Activated T-helper 2 cell treated with anti-CD3 and anti-CD28 coated beads, Interferon-gamma antibody, Interleukin-2, Interleukin-4, amounts not matched to agents 10 μg/mL and 5 μg/mL and 100 μg/mL, durations not matched to agents 14 hours and 24 hours and 36 hours (primary cell): ENCODE results near the gene PHACTR1. TPM values are rescaled to one million over a fixed set of nuclear protein-coding genes. Genes with fewer than 3 reads are reported as not detected.

Experiments used
- DNase-seq: peaks from one replicate; pipeline ENCODE4 v3.0.0; 2021; ENCODE audit warnings: low spot score
- H3K27ac Mint-ChIP-seq: one replicate; pipeline ENCODE4 v1.8.0; 2021; ENCODE audit warnings: mixed read lengths
- H3K27me3 Mint-ChIP-seq: one replicate; pipeline ENCODE4 v1.8.0; 2021; ENCODE audit warnings: low read depth, mixed read lengths
- H3K36me3 Mint-ChIP-seq: one replicate; pipeline ENCODE4 v1.8.0; 2021; ENCODE audit warnings: low read depth, mixed read lengths
- H3K4me1 Mint-ChIP-seq: one replicate; pipeline ENCODE4 v1.8.0; 2021; ENCODE audit warnings: low read depth, mixed read lengths
- H3K4me3 Mint-ChIP-seq: one replicate; pipeline ENCODE4 v1.8.0; 2021; ENCODE audit warnings: low read depth, mild to moderate bottlenecking, moderate library complexity, mixed read lengths
- H3K9me3 Mint-ChIP-seq: one replicate; pipeline ENCODE4 v1.8.0; 2021; ENCODE audit warnings: mixed read lengths
- intact Hi-C: fragments of 100-400 bp; cut with micrococcal nuclease; formaldehyde crosslinking; loops from one replicate; pipeline ENCODE4 v1.15.1; 2023
- total RNA-seq: library from RNA; stranded (reverse); gene quantifications from 2 replicates; pipeline ENCODE4 v1.2.3, GENCODE V29; 2022

Gene PHACTR1
- total RNA-seq, 1 donor from 2014 or later, result 0.11 TPM

GRCh38 chr6:13027207-13027606 is 310.6 kb downstream of the PHACTR1 start:
- Mint-ChIP-seq H3K4me1 (no peaks in the 10 kb centered on the region), H3K9me3 (no peaks in the 10 kb centered on the region), H3K4me3 (no peak overlapping the region), H3K27me3 (peaks cover 24% of the 10 kb centered on the region), H3K27ac (no peak overlapping the region), H3K36me3 (no peaks in the 10 kb centered on the region)
- no peak for DNase-seq
- intact Hi-C loops, result no loop called here

DNA sequence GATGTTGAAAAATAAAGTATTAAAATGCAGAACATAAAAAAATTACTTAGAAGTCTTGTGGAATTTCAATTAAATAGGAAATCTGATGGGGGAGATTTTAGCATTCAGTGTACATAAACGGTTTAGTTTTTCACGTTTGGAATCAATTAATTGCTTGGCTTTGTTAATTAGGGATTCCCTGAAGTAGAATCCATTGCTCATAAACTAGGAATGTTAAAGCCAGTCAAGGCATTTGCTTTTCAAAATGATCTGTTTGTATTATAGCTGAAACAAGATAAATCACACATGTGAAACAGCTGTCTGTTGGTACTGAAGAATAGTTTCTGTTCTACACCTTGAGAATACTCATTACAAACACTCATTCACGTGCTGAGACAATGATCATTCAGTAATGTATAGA is 313.8 kb downstream of the PHACTR1 start:
- Mint-ChIP-seq H3K4me3 (no peak overlapping the region), H3K9me3 (no peaks in the 10 kb centered on the region), H3K27me3 (peaks cover 25% of the 10 kb centered on the region), H3K36me3 (no peaks in the 10 kb centered on the region), H3K4me1 (no peaks in the 10 kb centered on the region), H3K27ac (no peak overlapping the region)
- intact Hi-C loops, result no loop called here
- no peak for DNase-seq

- no peaks in the 10 kb centered on the region for H3K9me3 Mint-ChIP-seq
- peaks cover 23% of the 10 kb centered on the region for H3K27me3 Mint-ChIP-seq
- H3K27ac Mint-ChIP-seq, result no peak overlapping the region
- intact Hi-C loops, result no loop called here
- H3K36me3 Mint-ChIP-seq, result no peaks in the 10 kb centered on the region
- no peak for DNase-seq
- no peak overlapping the region for H3K4me3 Mint-ChIP-seq
- H3K4me1 Mint-ChIP-seq, result no peaks in the 10 kb centered on the region
Measured at GRCh38 chr6:13032566-13032965, 316.0 kb downstream of the PHACTR1 start.

DNA sequence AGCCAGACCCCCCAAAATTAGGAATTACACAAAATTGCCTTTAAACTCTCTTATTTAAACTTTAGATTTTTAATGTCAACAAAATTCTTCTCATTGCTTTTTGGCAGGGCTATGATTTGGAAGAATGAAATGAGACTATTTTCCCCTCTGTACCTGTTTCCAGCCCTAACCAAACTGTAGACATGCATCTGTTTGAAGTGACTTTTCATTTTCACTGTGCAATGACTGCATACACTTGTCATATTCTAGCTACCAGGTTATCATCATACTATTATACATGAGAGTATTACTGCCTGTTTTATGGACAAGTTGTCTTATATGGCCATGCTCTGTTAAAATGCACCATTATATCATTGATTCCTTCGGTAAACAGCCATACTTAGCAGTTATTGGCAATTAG is 316.6 kb downstream of the PHACTR1 start:
- intact Hi-C loops, result no loop called here
- no peak overlapping the region for H3K27ac Mint-ChIP-seq
- H3K4me3 Mint-ChIP-seq, result no peak overlapping the region
- DNase-seq, result no peak
- no peaks in the 10 kb centered on the region for H3K9me3 Mint-ChIP-seq
- H3K4me1 Mint-ChIP-seq, result no peaks in the 10 kb centered on the region
- H3K27me3 Mint-ChIP-seq, result peaks cover 23% of the 10 kb centered on the region
- H3K36me3 Mint-ChIP-seq, result no peaks in the 10 kb centered on the region

DNA sequence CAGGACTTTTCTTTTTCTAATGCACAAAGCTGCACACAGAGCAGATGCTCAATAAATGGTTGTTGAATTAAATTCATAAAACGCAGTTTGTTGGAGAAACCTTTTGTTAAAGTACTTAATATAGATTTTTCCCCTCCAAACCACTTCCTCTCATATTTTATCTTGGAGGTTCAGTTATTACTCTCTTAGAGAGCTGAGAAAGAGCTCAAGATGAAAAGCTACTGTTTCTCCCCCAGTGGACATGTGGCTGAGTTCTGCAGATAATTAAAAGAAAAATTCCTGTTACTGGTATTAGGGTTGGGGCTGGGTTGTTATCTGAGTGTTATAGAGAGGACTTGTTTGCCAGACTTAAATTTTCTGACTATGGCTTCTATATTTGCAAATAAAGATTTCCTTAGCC is 317.7 kb downstream of the PHACTR1 start:
- Mint-ChIP-seq H3K36me3 (no peaks in the 10 kb centered on the region), H3K4me3 (no peak overlapping the region)
- intact Hi-C loops, result no loop called here

GRCh38 chr6:13035606-13036005 is 319.0 kb downstream of the PHACTR1 start:
- H3K27ac Mint-ChIP-seq, result no peak overlapping the region
- intact Hi-C loops, result no loop called here
- H3K27me3 Mint-ChIP-seq, result peaks cover 9% of the 10 kb centered on the region
- DNase-seq, result no peak
- H3K4me3 Mint-ChIP-seq, result no peak overlapping the region
- no peaks in the 10 kb centered on the region for H3K4me1 Mint-ChIP-seq
- no peaks in the 10 kb centered on the region for H3K36me3 Mint-ChIP-seq
- H3K9me3 Mint-ChIP-seq, result no peaks in the 10 kb centered on the region

More for the DNA sequence above, 317.7 kb downstream of the PHACTR1 start:
- no peaks in the 10 kb centered on the region for H3K9me3 Mint-ChIP-seq
- no peaks in the 10 kb centered on the region for H3K4me1 Mint-ChIP-seq
- DNase-seq, result no peak
- H3K27me3 Mint-ChIP-seq, result peaks cover 17% of the 10 kb centered on the region
- no peak overlapping the region for H3K27ac Mint-ChIP-seq

DNA sequence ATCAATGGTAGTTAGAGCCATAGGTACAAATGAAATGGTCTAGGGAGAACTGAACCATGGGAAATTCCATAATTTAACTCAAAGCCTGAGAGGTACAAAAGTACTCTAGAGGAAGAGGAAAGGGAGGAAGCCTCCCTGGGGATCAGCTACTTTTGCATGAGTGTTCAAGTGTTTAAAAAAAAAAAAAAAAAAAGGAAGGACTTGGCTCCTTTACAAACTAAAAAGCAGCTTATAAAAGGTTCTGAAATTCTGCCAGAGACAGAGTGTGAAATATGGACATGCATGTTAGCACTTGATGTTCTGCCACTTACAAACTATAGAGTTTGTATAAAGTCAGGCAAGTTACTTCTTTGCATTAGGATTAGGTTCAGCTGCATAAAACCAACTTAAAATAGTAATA is 321.7 kb downstream of the PHACTR1 start:
- Mint-ChIP-seq H3K4me3 (no peak overlapping the region), H3K9me3 (no peaks in the 10 kb centered on the region)

DNA sequence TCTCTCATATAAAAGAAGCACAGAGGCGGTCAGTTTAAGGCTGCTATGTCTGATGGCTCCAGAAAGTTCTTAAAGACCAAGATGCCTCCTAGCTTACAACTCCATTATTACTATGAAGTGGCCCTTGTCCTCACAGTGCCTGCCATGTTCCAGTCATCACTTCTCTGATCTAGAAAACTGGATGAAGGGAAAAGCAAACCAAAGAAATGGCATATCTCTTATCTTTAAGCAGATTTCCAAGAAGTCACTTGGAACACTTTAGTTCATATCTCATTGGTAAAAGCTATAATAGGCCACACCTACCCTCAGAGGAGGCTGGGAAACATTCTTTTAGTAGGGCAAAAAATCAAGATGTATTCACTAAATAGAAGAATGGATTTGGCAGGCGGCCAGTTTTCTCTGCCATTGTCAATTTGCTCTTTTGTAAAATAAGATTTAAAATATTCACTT is 322.2 kb downstream of the PHACTR1 start:
- H3K4me3 Mint-ChIP-seq, result no peak overlapping the region
- H3K9me3 Mint-ChIP-seq, result no peaks in the 10 kb centered on the region
- H3K27me3 Mint-ChIP-seq, result peaks cover 5% of the 10 kb centered on the region
- no peak overlapping the region for H3K27ac Mint-ChIP-seq
- intact Hi-C loops, result no loop called here
- no peak for DNase-seq
- no peaks in the 10 kb centered on the region for H3K36me3 Mint-ChIP-seq
- H3K4me1 Mint-ChIP-seq, result peaks cover 2% of the 10 kb centered on the region

More for the DNA sequence above, 321.7 kb downstream of the PHACTR1 start:
- no peak for DNase-seq
- intact Hi-C loops, result no loop called here
- H3K36me3 Mint-ChIP-seq, result no peaks in the 10 kb centered on the region
- H3K27ac Mint-ChIP-seq, result no peak overlapping the region
- peaks cover 2% of the 10 kb centered on the region for H3K4me1 Mint-ChIP-seq
- H3K27me3 Mint-ChIP-seq, result peaks cover 5% of the 10 kb centered on the region

DNA sequence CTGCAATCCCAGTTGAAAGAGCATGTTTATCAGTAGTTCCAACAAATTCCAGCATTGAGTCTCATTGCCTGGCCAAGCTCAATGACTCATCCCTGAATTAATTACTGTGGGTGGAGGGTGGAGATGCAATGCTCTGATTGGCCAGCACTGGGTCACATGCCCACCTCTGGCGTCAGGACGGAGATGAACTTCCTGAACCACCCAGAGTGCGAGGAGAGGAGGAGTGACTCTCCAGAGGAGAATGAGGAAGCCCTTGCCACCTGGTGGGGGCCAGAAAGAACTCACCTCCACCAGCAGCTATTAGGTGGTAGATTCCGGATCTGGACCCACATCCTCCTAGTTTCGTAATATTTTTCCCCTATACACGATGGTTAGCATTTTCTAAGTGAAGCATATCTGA is 327.8 kb downstream of the PHACTR1 start:
- H3K36me3 Mint-ChIP-seq, result no peaks in the 10 kb centered on the region
- H3K27me3 Mint-ChIP-seq, result peaks cover 10% of the 10 kb centered on the region
- no peak for DNase-seq
- intact Hi-C loops, result no loop called here
- H3K27ac Mint-ChIP-seq, result no peak overlapping the region
- peaks cover 2% of the 10 kb centered on the region for H3K4me1 Mint-ChIP-seq
- H3K9me3 Mint-ChIP-seq, result no peaks in the 10 kb centered on the region
- H3K4me3 Mint-ChIP-seq, result no peak overlapping the region

DNA sequence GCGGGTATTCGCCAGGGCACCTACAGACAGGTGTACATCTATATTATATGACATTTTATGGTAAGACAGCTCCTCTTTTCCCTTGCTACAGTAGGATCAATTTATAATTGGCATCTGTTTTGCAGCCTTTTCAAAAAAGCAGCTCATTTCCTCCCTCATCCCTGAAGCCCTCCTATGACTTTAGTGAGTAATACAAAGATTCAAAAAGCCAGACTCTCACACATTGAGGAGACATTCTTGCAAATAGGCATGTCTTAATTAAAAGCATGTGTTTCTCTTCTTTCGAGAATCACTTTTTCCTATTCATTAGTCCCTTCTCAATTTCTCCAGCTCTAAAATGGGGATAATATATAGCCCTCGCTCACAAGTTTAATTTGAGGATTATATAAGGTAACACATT is 328.3 kb downstream of the PHACTR1 start:
- Mint-ChIP-seq H3K27me3 (peaks cover 10% of the 10 kb centered on the region), H3K36me3 (no peaks in the 10 kb centered on the region), H3K27ac (no peak overlapping the region), H3K4me1 (peaks cover 2% of the 10 kb centered on the region), H3K4me3 (no peak overlapping the region), H3K9me3 (no peaks in the 10 kb centered on the region)
- DNase-seq, result no peak
- intact Hi-C loops, result no loop called here

DNA sequence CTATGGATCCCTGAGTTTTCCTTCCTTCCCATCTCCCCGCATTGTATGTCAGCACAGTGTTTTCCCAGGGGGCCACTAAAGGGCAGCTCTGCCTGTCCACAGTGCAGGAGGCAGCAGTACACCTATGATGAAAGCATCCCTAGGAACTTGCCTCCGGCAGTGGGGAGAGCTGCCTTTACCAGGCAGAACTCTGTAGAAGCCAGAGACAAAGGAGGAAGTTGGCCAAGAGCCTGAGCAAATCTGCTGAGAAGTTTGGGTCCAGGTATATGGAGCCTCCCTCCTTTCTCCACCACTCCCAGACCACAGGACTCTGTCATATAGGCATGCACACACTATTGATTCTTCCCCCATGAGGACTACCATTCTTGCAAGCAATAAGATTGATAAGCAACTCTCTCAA is 329.1 kb downstream of the PHACTR1 start:
- no peaks in the 10 kb centered on the region for H3K9me3 Mint-ChIP-seq
- H3K27me3 Mint-ChIP-seq, result peaks cover 10% of the 10 kb centered on the region
- intact Hi-C loops, result no loop called here
- no peaks in the 10 kb centered on the region for H3K36me3 Mint-ChIP-seq
- peaks cover 2% of the 10 kb centered on the region for H3K4me1 Mint-ChIP-seq
- no peak overlapping the region for H3K4me3 Mint-ChIP-seq
- H3K27ac Mint-ChIP-seq, result no peak overlapping the region
- no peak for DNase-seq

DNA sequence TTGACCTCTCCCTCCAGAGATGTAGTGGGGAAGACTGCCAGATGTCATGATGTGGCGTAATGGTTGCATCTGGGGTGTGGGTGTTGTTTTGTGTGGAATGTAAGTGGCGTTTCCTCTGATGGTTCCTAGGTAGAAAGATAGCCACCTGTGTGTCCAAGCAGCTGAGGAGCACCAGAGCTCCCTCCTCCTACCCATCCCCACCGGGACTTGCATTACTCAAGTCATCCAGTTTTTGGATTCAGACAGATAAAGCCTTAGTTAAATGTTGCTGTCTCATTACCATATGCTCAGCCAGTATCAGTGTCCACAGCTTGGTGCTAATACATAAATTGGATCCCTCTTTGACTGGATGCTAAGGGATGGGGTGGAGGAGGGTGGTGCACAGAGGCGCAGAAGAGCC is 329.5 kb downstream of the PHACTR1 start:
- intact Hi-C loops, result no loop called here
- Mint-ChIP-seq H3K27me3 (peaks cover 10% of the 10 kb centered on the region), H3K27ac (no peak overlapping the region), H3K9me3 (no peaks in the 10 kb centered on the region), H3K4me1 (peaks cover 2% of the 10 kb centered on the region), H3K4me3 (no peak overlapping the region), H3K36me3 (no peaks in the 10 kb centered on the region)
- DNase-seq, result no peak

GRCh38 chr6:13048113-13048512 is 331.5 kb downstream of the PHACTR1 start:
- H3K36me3 Mint-ChIP-seq, result no peaks in the 10 kb centered on the region
- intact Hi-C loops, result no loop called here
- peaks cover under 1% of the 10 kb centered on the region for H3K4me1 Mint-ChIP-seq
- DNase-seq, result no peak
- H3K27me3 Mint-ChIP-seq, result peaks cover 13% of the 10 kb centered on the region
- no peak overlapping the region for H3K27ac Mint-ChIP-seq
- no peaks in the 10 kb centered on the region for H3K9me3 Mint-ChIP-seq
- no peak overlapping the region for H3K4me3 Mint-ChIP-seq

DNA sequence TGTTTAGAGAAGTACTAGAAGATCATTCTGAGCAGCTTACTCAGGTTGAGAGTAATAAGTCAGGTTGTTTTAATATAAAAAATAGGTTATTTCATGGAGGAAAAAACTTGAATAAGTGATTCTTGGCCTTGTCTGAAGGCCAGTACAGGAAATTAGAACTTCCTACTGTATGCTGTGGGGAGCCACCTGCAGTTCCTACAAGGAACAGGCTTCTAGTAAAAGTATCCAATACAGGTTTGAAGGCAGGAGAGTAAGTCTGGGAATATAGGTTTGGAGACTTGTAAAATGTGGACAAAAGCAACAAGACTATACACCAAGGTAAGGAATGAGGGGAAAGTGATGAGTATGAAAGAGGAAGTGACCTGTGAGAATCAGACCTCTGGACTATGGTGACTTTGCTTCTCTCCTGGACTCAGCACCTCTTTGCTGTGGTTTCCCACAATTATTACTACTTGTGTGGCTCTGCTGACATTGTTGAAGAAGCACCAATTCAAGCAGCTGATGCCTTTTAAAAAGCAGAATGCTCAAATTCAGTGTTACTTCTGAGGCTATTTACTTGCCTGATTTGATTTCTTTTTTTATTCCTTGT is 333.2 kb downstream of the PHACTR1 start:
- Mint-ChIP-seq H3K27me3 (peaks cover 12% of the 10 kb centered on the region), H3K4me3 (no peak overlapping the region), H3K36me3 (no peaks in the 10 kb centered on the region), H3K9me3 (no peaks in the 10 kb centered on the region), H3K27ac (no peak overlapping the region), H3K4me1 (no peaks in the 10 kb centered on the region)
- intact Hi-C loops, result no loop called here
- DNase-seq, result no peak
